Lower lobe of right lung (tissue), 2 donors: ENCODE results near the gene NDUFA1. TPM values are rescaled to one million over a fixed set of nuclear protein-coding genes. Genes with fewer than 3 reads are reported as not detected.
A peak's percentile ranks its signal among the peaks of the same experiment; 100 is the strongest.
"Not testable (repeated sequence)": the region's sequence is repeated elsewhere in the genome, so short reads cannot be mapped to it uniquely, and the experiment has no call there.

ENCODE experiments used
- ATAC-seq, 2 donors: fragments of 200-7000 bp; cut with Tn5 transposase; one replicate each; pipeline ENCODE4 v1.9.1; 2020 to 2022; ENCODE audit warnings: mild to moderate bottlenecking in 2 of 2, moderate library complexity in 2 of 2
- DNase-seq: peaks from one replicate; pipeline ENCODE4 v3.0.0-alpha.2; 2020
- H3K27ac ChIP-seq: fragments of 200-600 bp; one replicate; pipeline ENCODE4 v1.8.0; 2022
- H3K27me3 ChIP-seq: fragments of 200-600 bp; one replicate; pipeline ENCODE4 v1.8.0; 2022; ENCODE audit warnings: low read depth
- H3K36me3 ChIP-seq: fragments of 200-600 bp; one replicate; pipeline ENCODE4 v1.8.0; 2022; ENCODE audit warnings: mild to moderate bottlenecking
- H3K4me1 ChIP-seq: fragments of 200-600 bp; one replicate; pipeline ENCODE4 v1.8.0; 2022
- H3K4me3 ChIP-seq: fragments of 200-600 bp; one replicate; pipeline ENCODE4 v1.8.0; 2022; ENCODE audit warnings: mild to moderate bottlenecking
- H3K9me3 ChIP-seq: fragments of 200-600 bp; one replicate; pipeline ENCODE4 v1.8.0; 2022
- intact Hi-C: fragments of 100-400 bp; cut with DNase I; formaldehyde crosslinking; loops from one replicate; pipeline ENCODE4 v1.11.0; 2022
- long read RNA-seq: library from polyadenylated mRNA; unstranded; transcript quantifications from one replicate; pipeline ENCODE4 v2.0.0, GENCODE V29; 2021
- total RNA-seq: library from RNA; stranded (reverse); fragmentation: NEBNext Ultra II Directional; extraction: Animal tissue kit (Norgen Biotek cat#: 25700); gene quantifications from one replicate; pipeline ENCODE4 v1.2.1, GENCODE V29; 2021
- TF ChIP-seq, protein P1 (sequence below): fragments of 200-600 bp; IDR thresholded peaks from one replicate; pipeline ENCODE4 v1.8.0; 2022; ENCODE audit warnings: antibody characterized with exemption, mild to moderate bottlenecking
- donor health status: DM: no; HTN: yes; CAD: no; lungs with severe emphysema.

Gene NDUFA1
- total RNA-seq = 79.2 TPM
- long read RNA-seq, transcript NDUFA1-201 (3 exons, 766 nt) = major isoform, 75 of 129 reads
- long read RNA-seq, partial matches to known transcripts = 53 of 129 reads
- long read RNA-seq, other reads (novel, unspliced or antisense) = 1 of 129 reads

DNA sequence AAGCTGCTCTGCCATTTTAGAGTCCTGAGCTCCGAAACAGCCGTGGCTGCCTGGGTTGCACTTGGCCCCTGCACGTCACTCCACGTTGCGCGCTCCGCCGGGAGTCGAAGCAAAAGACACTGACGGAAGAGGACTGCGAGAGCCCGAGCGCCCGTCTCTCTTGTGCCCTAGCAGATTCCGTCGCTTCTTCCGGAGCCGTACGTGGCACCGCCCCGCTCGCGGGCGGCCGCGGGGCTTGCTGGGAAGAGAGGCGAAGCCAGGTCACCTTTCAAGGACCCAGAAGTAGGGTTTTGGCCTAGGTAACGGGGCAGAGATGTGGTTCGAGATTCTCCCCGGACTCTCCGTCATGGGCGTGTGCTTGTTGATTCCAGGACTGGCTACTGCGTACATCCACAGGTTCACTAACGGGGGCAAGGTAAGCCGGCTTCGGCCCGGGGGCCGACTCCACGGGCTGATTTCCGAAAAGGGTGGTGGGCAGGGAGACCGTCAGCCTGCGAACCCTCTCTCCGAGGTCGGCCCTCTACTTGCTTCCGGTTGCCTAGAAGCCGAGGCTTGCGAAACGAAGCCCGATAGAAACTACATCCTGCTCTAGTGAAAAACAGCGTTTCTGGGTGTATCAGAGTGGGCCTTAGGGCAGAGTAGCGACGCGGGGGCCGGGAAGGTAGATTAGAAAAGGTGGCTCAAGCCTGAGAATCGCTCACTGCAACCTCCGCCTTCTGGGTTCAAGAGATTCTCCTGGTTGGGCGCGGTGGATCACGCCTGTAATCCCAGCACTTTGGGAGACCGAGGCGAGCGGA lies at the start of gene NDUFA1, which contains the start of gene RNF113A:
Gene NDUFA1 (plus strand): TSS at position 234 of the 797 bp plus-strand sequence. CDS start 80 bp downstream, at position 314.
Gene RNF113A (minus strand): TSS at position 135 of the 797 bp plus-strand sequence. CDS start 120 bp downstream, at position 15.
- Histone ChIP-seq H3K27me3 (no peaks in the 10 kb centered on the region), H3K4me1 (peaks cover 18% of the 10 kb centered on the region), H3K36me3 (peaks cover 18% of the 10 kb centered on the region), H3K27ac (peak within 1 kb of the TSS; percentile 91), H3K9me3 (no peaks in the 10 kb centered on the region), H3K4me3 (peak within 1 kb of the TSS; percentile 70)
- ATAC-seq (peak; percentile 99), DNase-seq (peak; percentile 91)
- intact Hi-C loops = no loop called here
- TF ChIP-seq, protein P1, sequence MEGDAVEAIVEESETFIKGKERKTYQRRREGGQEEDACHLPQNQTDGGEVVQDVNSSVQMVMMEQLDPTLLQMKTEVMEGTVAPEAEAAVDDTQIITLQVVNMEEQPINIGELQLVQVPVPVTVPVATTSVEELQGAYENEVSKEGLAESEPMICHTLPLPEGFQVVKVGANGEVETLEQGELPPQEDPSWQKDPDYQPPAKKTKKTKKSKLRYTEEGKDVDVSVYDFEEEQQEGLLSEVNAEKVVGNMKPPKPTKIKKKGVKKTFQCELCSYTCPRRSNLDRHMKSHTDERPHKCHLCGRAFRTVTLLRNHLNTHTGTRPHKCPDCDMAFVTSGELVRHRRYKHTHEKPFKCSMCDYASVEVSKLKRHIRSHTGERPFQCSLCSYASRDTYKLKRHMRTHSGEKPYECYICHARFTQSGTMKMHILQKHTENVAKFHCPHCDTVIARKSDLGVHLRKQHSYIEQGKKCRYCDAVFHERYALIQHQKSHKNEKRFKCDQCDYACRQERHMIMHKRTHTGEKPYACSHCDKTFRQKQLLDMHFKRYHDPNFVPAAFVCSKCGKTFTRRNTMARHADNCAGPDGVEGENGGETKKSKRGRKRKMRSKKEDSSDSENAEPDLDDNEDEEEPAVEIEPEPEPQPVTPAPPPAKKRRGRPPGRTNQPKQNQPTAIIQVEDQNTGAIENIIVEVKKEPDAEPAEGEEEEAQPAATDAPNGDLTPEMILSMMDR = no peak

DNA sequence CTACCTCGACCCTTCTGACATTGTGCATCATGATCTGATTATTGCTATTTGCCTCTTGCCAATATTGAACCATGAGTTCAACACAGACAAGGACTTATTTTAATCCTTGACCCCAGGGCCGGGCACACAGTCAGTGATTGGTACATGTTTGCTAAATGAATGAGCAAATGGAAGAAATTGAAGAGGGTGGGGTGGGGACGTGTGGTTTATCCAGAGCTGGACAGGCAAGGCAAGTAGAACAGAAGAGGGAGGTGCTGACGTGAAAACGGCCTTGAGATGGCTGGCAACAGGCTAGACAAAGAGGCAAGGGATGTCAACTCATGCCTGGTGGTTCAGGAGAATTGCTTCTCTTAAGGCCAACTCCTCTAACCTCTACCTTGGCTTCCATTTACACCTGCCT lies 47.4 kb upstream of the NDUFA1 start:
- intact Hi-C loops, H3K9me3 ChIP-seq, H3K27ac ChIP-seq, ATAC-seq, H3K4me1 ChIP-seq, H3K27me3 ChIP-seq, H3K4me3 ChIP-seq, DNase-seq, H3K36me3 ChIP-seq: not testable (repeated sequence)

DNA sequence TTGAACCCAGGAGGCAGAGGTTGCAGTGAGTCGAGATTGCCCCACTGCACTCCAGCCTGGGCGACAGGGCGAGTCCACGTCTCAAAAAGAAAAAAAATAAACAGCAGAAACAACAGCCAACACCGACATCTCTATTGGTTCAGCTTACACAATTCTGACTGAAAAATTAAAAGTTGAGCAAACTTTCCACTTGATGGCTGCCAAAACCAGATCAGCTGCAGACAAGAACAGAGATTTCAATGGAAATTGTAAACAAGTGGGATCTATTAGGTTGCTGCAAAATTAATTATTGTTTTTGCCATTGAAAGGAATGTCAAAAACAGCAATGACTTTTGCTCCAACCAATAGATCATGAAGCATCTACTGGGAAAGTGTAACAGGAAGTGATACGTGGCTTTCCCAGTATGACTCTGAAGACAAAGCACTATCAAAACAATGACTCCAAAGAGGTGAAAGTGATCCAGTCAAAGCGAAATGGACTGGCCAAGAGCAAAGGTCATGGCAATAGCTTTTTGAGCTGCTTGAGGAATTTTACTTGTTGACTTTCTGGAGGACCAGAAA lies 45.2 kb upstream of the NDUFA1 start:
- peak in 1 of 2 donors; percentile 16 for ATAC-seq
- Histone ChIP-seq H3K36me3 (peaks cover 5% of the 10 kb centered on the region), H3K27me3 (no peaks in the 10 kb centered on the region), H3K9me3 (no peaks in the 10 kb centered on the region), H3K27ac (no peak overlapping the region), H3K4me1 (no peaks in the 10 kb centered on the region), H3K4me3 (no peak overlapping the region)
- TF ChIP-seq, protein P1 = no peak
- intact Hi-C loops = no loop called here
- DNase-seq = no peak

DNA sequence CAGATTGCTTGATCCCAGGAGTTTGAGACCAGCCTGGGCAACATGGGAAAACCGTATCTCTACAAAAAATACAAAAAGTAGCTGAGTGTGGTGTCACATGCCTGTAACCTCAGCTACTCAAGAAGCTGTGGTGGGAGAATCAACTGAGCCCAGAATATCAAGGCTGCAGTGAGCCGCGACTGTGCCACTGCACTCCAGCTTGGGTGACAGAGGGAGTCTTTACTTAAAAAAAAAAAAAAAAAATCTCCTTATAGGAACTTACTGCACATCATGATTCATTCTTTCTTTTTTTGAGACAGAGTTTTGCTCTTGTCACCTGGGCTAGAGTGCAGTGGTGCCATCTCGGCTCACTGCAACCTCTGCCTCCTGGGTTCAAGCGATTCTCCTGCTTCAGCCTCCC lies 43.2 kb upstream of the NDUFA1 start:
- no peak overlapping the region for H3K27ac ChIP-seq
- intact Hi-C loops = no loop called here
- peaks cover 18% of the 10 kb centered on the region for H3K36me3 ChIP-seq
- H3K27me3 ChIP-seq = no peaks in the 10 kb centered on the region
- TF ChIP-seq, protein P1 = no peak
- no peak overlapping the region for H3K4me3 ChIP-seq
- DNase-seq (no peak), ATAC-seq (no peak)
- H3K9me3 ChIP-seq = no peaks in the 10 kb centered on the region
- no peaks in the 10 kb centered on the region for H3K4me1 ChIP-seq

DNA sequence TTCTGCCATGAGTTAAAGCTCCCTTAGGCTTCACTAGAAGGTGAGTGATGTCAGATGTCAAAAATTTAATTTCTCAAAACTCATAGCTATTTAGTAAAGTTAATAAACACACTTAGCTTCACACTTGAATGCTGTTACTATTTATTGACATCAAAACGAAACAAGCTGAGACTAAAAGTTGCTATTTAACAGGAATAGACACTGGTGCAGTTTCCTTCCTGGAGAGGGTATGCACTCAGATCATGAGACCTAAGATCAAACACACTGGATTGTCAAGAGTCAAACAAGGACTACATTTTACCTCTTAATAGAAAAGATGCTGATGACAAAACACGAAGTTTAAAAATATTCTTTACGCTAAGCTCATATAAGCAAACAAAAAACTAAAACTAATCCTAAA lies 37.7 kb upstream of the NDUFA1 start:
- no peaks in the 10 kb centered on the region for H3K27me3 ChIP-seq
- peaks cover 64% of the 10 kb centered on the region for H3K36me3 ChIP-seq
- no peak overlapping the region for H3K27ac ChIP-seq
- no peaks in the 10 kb centered on the region for H3K4me1 ChIP-seq
- intact Hi-C loops = no loop called here
- DNase-seq = no peak
- H3K4me3 ChIP-seq = no peak overlapping the region
- H3K9me3 ChIP-seq = no peaks in the 10 kb centered on the region
- no peak for ATAC-seq
- TF ChIP-seq, protein P1 = no peak
